Central memory CD8-positive, alpha-beta T cell (primary cell): Measurements from ENCODE around the gene M1AP.

ENCODE experiments used
- ATAC-seq: fragments of 150-1000 bp; cut with Tn5 transposase; replicated peaks from 2 replicates; pipeline ENCODE4 v1.10.0; 2022; ENCODE audit warnings: mild to moderate bottlenecking, moderate FRiP score, moderate number of reproducible peaks; ENCODE audit not compliant: poor library complexity, severe bottlenecking; ENCODE audit errors: extremely low read depth
- DNase-seq, 2 donors: peaks; one replicate each; pipeline ENCODE4 v3.0.0; 2021; ENCODE audit warnings: low spot score in 2 of 2
- H3K27ac Mint-ChIP-seq: one replicate; pipeline ENCODE4 v1.8.0; 2022; ENCODE audit warnings: low read depth, mild to moderate bottlenecking, moderate library complexity, mixed read lengths
- H3K27me3 Mint-ChIP-seq: one replicate; pipeline ENCODE4 v1.8.0; 2022; ENCODE audit warnings: mixed read lengths
- H3K36me3 Mint-ChIP-seq: one replicate; pipeline ENCODE4 v1.8.0; 2022; ENCODE audit warnings: mild to moderate bottlenecking, moderate library complexity, mixed read lengths; ENCODE audit not compliant: insufficient read depth
- H3K4me1 Mint-ChIP-seq: one replicate; pipeline ENCODE4 v1.8.0; 2022; ENCODE audit warnings: mixed read lengths
- H3K4me3 Mint-ChIP-seq: one replicate; pipeline ENCODE4 v1.8.0; 2022; ENCODE audit warnings: mild to moderate bottlenecking, moderate library complexity, mixed read lengths
- H3K9me3 Mint-ChIP-seq: one replicate; pipeline ENCODE4 v1.8.0; 2022; ENCODE audit warnings: mixed read lengths

Gene M1AP

DNA sequence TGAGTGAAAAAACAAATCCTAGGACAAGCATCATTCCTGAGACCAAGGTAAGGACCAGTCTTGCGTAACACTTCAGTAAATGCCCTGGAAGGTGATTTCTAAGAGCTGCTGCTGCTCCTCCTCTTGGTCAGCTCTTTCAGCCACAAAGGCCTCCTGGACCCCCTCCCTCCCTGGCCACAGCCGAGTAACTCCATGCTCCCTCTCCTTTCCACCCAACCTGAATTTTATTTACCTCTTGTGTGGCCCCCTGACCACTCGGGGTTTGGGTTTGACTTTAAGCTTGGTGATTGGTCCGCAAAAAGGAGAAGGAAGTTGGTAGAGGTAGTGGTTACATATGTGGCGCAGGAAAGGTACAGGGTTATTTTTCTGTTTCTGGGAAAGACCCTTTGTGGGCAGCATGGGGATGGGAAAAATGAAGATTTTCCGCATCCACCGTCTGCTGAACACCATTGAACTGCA is 109.2 kb downstream of the M1AP start:
- Mint-ChIP-seq H3K4me1 (no peaks in the 10 kb centered on the region), H3K36me3 (peaks cover 1% of the 10 kb centered on the region), H3K27me3 (peaks cover 49% of the 10 kb centered on the region), H3K4me3 (no peak overlapping the region), H3K9me3 (no peaks in the 10 kb centered on the region), H3K27ac (no peak overlapping the region)
- ATAC-seq: no peak
- no peak for DNase-seq

DNA sequence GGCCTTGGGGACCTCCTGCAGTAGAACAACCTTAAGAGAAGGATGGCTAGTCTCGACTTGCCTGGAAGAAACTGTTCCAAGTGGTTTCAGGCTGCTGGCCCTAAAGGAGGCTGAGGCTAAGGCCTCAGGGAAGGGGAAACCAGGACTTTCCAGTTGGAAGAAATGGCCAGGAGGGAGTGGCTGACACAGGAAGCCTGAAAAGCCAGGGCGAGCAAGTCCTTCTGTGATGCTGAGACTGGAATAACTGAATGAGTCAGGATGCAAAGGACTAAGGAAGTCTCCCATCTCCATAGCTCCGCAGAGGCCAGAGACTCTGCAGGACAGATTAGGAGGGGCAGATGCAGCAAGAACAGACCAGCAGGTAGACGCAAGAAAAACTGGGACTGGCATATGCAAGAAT is 111.0 kb downstream of the M1AP start:
- ATAC-seq: no peak
- peaks cover 35% of the 10 kb centered on the region for H3K27me3 Mint-ChIP-seq
- no peak for DNase-seq
- peaks cover 5% of the 10 kb centered on the region for H3K4me1 Mint-ChIP-seq
- H3K36me3 Mint-ChIP-seq: peaks cover 3% of the 10 kb centered on the region
- no peak overlapping the region for H3K27ac Mint-ChIP-seq
- no peaks in the 10 kb centered on the region for H3K9me3 Mint-ChIP-seq
- no peak overlapping the region for H3K4me3 Mint-ChIP-seq

DNA sequence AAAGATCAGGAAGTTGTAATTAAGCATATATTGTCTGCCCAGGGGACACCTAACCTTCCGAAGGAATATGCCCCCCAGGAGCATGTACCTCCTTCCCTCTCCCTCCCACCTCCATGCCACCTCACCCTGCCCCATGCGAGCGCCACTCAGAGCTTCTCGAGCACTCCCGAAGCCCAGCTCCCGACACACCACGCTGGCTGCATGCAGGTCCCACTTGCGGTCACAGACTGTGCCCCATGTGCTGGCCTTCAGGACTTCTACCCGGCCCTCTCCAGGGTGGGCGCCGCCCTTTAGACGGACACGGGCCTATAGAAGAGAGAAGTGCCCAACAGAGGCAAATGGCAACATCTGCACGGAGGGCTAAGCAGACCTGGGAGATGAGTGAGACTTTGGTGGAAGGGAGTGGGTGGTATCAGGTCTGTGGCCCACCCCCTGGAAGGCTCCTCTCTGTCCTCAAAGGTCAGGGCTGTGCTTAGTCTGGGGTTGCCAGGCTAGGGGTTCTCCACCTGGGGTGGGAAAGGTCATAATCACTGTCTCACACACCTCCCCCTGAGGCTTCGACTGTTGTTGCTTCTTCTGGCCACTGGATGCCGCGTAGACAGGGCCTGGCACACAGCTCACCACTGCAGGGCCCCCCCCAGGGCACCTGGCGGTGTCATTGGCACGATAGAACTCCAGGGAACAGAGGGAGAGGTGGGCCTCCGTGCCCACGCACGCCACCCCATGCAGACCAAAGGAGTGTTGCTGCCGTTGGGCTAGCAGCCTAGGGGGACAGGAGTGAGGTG is 111.8 kb downstream of the M1AP start:
- peaks cover 3% of the 10 kb centered on the region for H3K36me3 Mint-ChIP-seq
- H3K27me3 Mint-ChIP-seq: peaks cover 32% of the 10 kb centered on the region
- DNase-seq (no peak), ATAC-seq (no peak)
- no peaks in the 10 kb centered on the region for H3K9me3 Mint-ChIP-seq
- no peak overlapping the region for H3K4me3 Mint-ChIP-seq
- no peak overlapping the region for H3K27ac Mint-ChIP-seq
- peaks cover 13% of the 10 kb centered on the region for H3K4me1 Mint-ChIP-seq

DNA sequence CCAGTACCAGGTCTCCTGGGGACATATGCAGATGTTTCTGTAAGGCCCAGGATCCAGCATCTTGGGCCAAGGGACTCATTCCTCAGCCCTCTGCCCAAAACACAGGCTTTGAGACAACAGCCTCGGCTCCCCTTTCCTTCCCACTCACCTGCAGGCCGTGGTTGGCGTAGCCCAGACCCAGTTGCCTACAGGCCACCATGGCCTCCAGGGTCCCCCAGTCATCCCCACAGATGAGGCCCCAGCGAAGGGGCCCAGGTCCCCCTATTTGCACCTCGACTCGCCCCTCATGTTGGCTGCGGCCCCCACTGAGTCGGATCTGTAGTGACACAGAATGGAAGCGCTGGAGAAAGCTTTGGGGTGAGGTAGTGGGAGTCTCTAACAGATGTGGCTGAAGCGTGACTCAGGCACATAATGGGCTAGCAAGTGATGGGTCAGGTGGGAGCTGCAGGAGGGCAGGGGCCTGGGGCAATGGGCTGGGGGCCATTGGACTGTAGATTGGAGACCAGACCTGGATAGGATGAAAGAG is 112.6 kb downstream of the M1AP start:
- Mint-ChIP-seq H3K4me1 (peaks cover 22% of the 10 kb centered on the region), H3K27ac (no peak overlapping the region), H3K27me3 (peaks cover 32% of the 10 kb centered on the region), H3K4me3 (no peak overlapping the region), H3K9me3 (no peaks in the 10 kb centered on the region), H3K36me3 (peaks cover 3% of the 10 kb centered on the region)
- no peak for DNase-seq
- ATAC-seq: no peak

DNA sequence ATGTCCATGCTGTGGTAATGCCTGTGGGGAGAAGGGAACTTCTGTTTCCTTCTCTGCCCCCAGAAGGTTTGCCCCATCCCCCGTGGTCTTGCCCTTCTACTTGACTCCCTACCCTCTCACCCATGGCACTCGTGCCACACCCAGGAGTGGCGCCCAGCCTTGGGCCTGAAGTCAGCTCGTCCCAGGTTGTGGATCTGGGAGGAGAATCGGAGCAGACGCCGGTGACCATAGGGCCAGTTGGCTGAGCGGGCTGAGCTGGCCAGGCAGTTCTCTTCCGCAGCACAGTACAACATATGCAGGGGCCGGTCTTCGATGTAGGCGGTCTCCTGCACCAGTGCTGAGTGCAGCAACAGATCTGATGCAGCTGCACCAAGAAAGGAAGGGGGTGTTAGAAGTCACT is 113.7 kb downstream of the M1AP start:
- Mint-ChIP-seq H3K4me3 (no peak overlapping the region), H3K9me3 (no peaks in the 10 kb centered on the region), H3K27me3 (peaks cover 26% of the 10 kb centered on the region), H3K27ac (no peak overlapping the region), H3K36me3 (peaks cover 9% of the 10 kb centered on the region), H3K4me1 (peaks cover 24% of the 10 kb centered on the region)
- DNase-seq: no peak
- ATAC-seq: no peak

DNA sequence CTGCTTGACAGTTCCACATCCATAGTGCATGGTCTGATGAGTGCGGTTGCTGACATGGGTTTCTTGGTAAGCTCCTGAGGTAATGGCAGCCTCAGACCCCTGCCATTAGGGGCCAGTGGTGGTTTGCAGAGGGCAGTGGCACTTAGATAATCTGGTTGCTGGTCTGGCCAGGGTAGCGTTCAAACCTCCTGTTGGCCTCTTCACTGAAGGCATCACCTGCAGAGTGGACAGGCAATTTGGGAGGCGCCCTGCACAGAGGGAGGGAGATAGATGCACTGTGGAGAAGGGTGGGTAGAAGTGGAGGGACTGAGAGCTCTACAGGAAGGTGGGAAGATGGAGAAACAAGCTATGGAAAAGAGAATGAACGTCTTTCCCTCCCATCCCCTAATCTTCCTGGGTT is 114.7 kb downstream of the M1AP start:
- no peak for DNase-seq
- H3K27me3 Mint-ChIP-seq: peaks cover 16% of the 10 kb centered on the region
- no peaks in the 10 kb centered on the region for H3K9me3 Mint-ChIP-seq
- H3K4me1 Mint-ChIP-seq: peaks cover 31% of the 10 kb centered on the region
- no peak for ATAC-seq
- no peak overlapping the region for H3K27ac Mint-ChIP-seq
- no peak overlapping the region for H3K4me3 Mint-ChIP-seq
- peaks cover 16% of the 10 kb centered on the region for H3K36me3 Mint-ChIP-seq

DNA sequence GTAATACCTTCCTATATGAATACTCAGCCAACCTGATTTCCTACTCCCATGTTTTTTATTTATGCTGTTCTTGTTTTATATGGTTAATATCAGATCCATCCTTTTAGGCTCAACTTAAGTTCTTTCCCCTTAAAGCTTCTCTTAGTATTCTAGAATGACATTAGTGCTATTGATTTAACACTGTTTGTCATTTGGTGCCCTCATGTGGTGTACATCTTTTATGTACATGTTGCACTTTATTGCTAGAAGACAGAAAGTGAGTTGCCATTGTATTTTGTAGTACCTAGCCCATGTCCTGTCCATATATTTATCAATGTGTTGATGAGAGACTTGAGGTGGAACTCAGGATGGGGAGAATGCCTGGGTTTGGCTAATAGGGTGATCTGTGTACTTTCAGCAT is 115.9 kb downstream of the M1AP start:
- peak overlapping the region; percentile 73 for H3K27ac Mint-ChIP-seq

DNA sequence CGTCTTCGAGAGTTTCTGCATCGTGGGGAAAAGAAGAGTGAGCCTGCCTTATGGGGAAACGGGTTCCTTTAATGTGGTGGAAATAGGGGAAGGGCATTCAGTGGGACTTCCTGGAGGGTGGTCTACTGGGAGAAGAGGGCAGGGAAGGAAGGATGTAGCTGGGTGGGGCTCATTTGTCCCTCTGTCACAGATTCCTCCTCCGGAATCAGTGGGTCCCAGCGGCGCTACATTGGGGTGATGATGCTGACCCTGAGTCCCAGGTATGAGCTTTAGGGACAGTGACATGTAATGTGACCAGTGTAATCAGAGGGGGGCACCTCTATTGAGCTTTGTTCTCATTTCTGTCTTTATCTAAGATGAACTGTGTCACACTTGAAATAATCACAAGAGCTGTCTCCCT is 116.5 kb downstream of the M1AP start:
- Mint-ChIP-seq H3K27ac (peak overlapping the region; percentile 73), H3K36me3 (peaks cover 25% of the 10 kb centered on the region), H3K4me1 (peaks cover 40% of the 10 kb centered on the region), H3K27me3 (no peaks in the 10 kb centered on the region), H3K9me3 (no peaks in the 10 kb centered on the region), H3K4me3 (peak overlapping the region; percentile 29)
- no peak for ATAC-seq
- no peak for DNase-seq

More for the DNA sequence above, 115.9 kb downstream of the M1AP start:
- no peak for ATAC-seq
- Mint-ChIP-seq H3K27me3 (peaks cover 4% of the 10 kb centered on the region), H3K4me3 (peak overlapping the region; percentile 29), H3K9me3 (no peaks in the 10 kb centered on the region), H3K4me1 (peaks cover 38% of the 10 kb centered on the region), H3K36me3 (peaks cover 22% of the 10 kb centered on the region)
- no peak for DNase-seq

DNA sequence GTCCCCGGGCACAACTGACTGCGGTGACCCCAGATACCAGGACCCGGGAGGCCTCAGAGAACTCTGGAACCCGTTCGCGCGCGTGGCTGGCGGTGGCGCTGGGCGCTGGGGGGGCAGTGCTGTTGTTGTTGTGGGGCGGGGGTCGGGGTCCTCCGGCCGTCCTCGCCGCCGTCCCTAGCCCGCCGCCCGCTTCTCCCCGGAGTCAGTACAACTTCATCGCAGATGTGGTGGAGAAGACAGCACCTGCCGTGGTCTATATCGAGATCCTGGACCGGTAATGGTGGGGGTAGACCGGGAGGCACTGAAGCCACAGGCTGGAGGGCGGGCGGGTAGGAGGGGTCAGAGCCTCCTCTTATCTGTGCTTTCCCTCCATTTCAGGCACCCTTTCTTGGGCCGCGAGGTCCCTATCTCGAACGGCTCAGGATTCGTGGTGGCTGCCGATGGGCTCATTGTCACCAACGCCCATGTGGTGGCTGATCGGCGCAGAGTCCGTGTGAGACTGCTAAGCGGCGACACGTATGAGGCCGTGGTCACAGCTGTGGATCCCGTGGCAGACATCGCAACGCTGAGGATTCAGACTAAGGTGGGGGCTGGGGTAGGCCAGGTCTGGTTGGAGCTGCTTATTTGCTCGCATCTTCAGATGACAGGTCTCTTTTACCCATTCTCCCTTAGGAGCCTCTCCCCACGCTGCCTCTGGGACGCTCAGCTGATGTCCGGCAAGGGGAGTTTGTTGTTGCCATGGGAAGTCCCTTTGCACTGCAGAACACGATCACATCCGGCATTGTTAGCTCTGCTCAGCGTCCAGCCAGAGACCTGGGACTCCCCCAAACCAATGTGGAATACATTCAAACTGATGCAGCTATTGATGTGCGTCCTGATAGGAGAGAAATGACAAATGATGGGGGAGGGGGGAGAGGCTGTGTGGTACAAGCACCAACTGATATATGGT is 117.6 kb downstream of the M1AP start:
- DNase-seq: peak in 1 of 2 donors; percentile 72
- Mint-ChIP-seq H3K36me3 (peaks cover 31% of the 10 kb centered on the region), H3K4me1 (peaks cover 47% of the 10 kb centered on the region)

DNA sequence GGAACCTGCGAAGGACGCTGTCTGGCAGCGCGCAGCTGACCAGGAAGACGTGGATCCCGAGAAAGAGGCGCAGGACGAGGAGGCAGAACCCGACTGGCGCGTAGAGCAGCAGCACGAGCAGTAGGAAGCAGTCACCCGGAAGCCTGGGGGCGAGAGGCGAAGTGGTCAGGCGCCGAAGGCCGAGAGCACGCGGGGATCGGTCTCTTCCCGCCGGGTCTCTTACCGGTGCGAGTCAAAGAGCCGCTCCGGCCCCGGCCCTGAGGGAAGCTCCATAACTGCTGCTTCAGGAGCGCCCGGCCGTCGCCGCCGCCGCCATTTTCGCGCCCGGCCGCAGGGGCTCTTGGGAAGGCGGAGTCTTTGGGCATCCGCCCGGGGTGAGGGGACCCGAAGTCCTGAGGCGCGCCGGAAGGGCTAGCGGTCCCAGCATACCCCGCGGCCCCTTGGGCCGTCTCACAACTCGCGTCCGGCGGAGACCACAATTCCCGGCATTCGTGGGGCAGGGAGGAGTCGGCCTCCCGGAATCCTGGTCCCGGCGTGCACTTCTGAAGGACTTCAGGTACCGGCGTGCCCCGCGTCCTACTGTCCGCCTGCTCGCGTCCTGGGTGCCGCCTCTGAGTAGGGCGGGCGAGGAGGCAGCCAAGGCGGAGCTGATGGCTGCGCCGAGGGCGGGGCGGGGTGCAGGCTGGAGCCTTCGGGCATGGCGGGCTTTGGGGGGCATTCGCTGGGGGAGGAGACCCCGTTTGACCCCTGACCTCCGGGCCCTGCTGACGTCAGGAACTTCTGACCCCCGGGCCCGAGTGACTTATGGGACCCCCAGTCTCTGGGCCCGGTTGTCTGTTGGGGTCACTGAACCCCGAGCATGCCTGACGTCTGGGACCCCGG is 118.5 kb downstream of the M1AP start, which contains the start of the genes AUP1 and HTRA2:
TSS of gene AUP1 (minus strand) at position 350 of the 882 bp plus-strand sequence. CDS start at position 273, 77 bp downstream.
TSS of gene HTRA2 (plus strand) at position 577 of the 882 bp plus-strand sequence. CDS start at position 651, 74 bp downstream.
- Mint-ChIP-seq H3K27ac (peak within 1 kb of the TSS; percentile 93), H3K36me3 (peaks cover 31% of the 10 kb centered on the region), H3K27me3 (no peaks in the 10 kb centered on the region), H3K4me1 (peaks cover 47% of the 10 kb centered on the region), H3K4me3 (peak within 1 kb of the TSS; percentile 88), H3K9me3 (no peaks in the 10 kb centered on the region)
- peak; percentile 90 for ATAC-seq
- peak; percentile 73 to 76 for DNase-seq

More for the DNA sequence above, 117.6 kb downstream of the M1AP start:
- no peaks in the 10 kb centered on the region for H3K27me3 Mint-ChIP-seq
- ATAC-seq: peak; percentile 66
- peak overlapping the region; percentile 93 for H3K27ac Mint-ChIP-seq
- H3K4me3 Mint-ChIP-seq: peak overlapping the region; percentile 88
- no peaks in the 10 kb centered on the region for H3K9me3 Mint-ChIP-seq

DNA sequence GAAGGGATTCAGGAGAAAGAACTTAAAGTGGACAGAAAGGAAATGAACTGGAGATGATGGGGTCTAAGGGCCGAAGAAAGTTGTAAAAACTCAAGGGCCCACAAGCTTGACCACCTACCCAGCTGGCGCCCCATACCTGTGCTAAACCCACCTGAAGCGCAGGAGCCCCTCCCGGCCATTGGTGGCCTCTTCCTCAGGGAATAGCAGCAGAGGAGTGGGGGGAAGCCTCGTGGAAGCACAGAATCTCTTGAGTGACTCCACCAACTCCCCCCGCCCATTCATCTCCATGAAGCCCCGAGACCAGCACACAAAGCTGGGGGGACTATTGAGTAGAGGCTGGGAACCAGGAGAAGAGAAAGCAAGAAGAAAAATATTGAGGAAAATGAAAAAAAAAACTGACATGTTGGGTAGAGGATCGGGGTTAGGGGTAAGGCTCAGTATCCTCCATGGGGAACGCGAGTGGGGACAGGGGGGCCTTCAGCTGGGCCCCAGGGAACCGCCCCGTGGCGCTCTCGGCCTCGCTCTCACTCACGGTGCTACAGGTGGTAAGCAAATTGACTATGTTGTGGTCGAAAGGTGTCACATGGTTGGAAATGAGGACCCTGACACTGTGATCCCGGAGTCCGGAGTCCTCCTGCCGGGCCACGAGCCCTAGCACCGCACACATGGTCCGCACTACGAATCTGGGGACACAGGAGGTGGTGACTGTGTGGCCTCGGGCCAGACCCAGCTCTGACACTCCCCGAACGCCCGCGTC is 119.4 kb downstream of the M1AP start:
- ATAC-seq (no peak), DNase-seq (no peak)
- peak overlapping the region; percentile 93 for H3K27ac Mint-ChIP-seq
- no peaks in the 10 kb centered on the region for H3K9me3 Mint-ChIP-seq
- peaks cover 47% of the 10 kb centered on the region for H3K4me1 Mint-ChIP-seq
- H3K4me3 Mint-ChIP-seq: peak overlapping the region; percentile 88
- H3K27me3 Mint-ChIP-seq: no peaks in the 10 kb centered on the region
- peaks cover 31% of the 10 kb centered on the region for H3K36me3 Mint-ChIP-seq
